Left lobe of liver (tissue), 2 donors: ENCODE results near the gene KRT15. TPM values are rescaled to one million over a fixed set of nuclear protein-coding genes. Genes with fewer than 3 reads are reported as not detected.
A peak's percentile ranks its signal among the peaks of the same experiment; 100 is the strongest.

Source experiments
- ATAC-seq: fragments of 200-7000 bp; cut with Tn5 transposase; one replicate; pipeline ENCODE4 v1.9.1; 2020; ENCODE audit warnings: mild to moderate bottlenecking, moderate library complexity
- DNase-seq: peaks from one replicate; pipeline ENCODE4 v3.0.0-alpha.2; 2020; ENCODE audit warnings: low spot score
- total RNA-seq: library from RNA; stranded (reverse); gene quantifications from one replicate; pipeline ENCODE4 v1.2.1, GENCODE V29; 2021
- donor health status: DM: no; HTN: no; CAD: no; lungs with moderate emphysema.
- donor health status: DM: no; HTN: yes; CAD: no.

Gene KRT15
- total RNA-seq, 1 donor from 2014 or later = 0.15 TPM

DNA sequence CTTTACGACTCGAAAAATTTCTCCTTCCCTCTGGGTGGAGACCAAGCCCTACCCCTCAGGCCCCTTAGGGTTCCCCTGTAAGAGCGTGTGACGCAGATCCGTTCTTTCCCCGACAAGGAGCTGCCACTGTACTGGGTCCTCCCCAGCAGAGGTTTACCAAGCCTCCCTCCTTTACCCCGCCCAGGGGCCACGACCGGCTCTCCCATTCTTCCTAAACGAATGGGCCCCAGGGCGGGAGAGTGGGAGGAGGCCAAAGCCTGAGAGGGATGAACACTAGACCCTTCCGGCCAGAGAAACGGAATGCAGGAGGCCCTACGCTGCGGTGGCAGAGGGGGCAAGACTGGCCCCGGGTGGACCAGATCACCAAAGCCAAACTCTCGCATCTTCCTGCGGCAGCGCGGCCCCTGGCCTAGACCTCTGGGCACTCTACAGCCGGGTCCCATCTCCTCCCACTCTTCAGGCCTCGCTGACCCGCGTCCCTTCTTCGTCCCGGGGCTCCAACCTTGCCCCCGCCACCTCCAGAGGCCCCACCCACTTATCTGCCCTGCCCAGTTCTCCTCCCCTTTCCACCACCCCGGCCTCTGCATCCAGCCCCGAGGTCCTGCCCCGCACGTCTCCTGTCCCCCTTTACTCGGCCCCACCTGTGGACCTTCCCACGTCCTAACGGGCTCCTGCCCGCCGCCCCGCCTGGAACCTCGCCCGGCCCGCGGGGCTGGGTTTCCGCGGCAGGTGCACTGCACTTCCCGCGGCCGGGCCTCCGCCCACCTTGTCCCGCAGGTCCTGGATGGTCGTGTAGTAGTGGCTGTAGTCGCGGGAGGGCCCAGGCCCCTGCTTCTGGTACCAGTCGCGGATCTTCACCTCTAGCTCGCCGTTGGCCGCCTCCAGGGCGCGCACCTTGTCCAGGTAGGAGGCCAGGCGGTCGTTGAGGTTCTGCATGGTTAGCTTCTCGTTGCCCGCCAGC lies 8.7 kb upstream of the KRT15 start:
- peak; percentile 37 for ATAC-seq

GRCh38 chr17:41524261-41524660 lies 5.6 kb upstream of the KRT15 start:
- DNase-seq (no peak), ATAC-seq (no peak)

More for the DNA sequence above, 8.7 kb upstream of the KRT15 start:
- no peak for DNase-seq

GRCh38 chr17:41523787-41524186 lies 5.1 kb upstream of the KRT15 start:
- no peak for DNase-seq
- ATAC-seq = no peak

GRCh38 chr17:41523225-41523593 lies 4.5 kb upstream of the KRT15 start:
- ATAC-seq (no peak), DNase-seq (no peak)

DNA sequence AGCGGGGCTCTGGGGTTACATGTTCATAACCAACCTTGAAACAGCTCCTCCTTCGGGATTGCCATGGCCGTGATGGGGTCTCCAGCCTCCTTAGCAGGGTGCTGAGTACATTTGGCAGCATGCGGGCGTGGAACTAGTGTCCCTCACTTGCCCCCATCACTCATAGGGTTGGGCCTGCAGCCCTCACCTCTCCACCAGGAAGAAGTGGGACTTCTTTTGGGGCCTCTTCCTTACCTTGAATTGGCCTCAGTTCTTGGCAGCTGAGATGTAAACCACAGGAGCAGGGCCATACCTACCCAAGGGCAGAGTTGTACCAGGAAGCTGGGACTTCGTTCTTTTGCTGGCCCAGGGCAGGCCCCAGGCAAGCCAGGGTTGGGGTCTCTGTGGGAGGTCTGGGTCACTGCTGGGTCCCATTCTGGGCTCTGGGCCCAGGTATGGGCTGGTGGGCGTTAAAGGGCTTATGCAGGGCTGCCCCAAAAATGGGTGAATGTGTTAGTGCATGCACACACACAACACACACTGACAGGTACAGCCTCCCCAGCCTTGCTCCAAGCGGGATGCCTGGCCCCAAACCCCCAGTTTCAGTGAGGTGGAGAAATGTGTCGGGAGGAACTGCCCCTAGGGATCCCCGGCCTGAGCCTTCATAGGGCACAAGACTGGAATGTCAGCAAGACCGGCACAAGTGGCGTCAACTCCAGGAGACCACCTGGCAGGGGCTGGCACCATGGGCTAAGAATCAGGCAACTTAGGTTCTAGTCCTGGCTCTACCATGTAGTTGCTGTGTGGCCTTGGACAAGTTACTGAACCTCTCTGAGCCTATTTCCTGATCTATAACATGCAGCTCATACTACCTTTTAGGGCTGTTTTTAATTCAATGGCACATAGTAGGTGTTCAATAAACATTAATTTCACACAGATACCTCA lies 3.9 kb upstream of the KRT15 start:
- ATAC-seq (no peak), DNase-seq (no peak)

DNA sequence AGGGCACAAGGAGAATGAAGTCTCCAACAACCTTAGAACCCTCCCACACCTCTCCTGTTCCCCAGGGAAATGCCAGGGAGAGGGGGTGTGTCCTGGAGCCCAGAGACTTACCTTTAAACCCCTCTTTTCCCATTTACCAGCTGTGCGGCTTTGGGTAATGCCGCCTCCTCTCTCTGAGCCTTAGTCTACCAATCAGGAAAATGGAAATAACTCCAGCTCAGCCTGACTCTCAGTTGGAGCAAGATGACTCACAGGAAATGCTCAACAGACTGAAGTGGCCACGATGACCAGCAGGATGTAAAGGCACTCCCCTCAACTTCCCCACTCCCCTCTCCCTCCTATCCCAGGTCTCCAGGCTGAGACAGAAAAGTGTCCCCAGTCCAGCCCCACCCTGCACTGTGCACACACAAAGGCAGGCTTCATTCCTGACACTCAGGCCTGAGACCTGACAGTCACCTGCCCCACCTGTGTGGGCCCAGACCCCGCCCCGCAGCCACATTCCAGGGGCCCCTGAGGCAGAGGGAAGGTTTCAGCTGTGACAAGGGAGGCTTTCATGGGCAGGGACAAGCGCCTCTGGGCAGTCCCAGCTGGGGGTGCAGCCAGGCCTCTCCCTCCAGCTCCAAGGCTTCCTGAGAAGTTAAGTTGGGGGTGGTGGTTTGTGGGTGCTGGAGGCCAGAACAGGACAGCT lies 3.0 kb upstream of the KRT15 start:
- ATAC-seq (peak; percentile 18), DNase-seq (no peak)

GRCh38 chr17:41520821-41521521 lies 2.3 kb upstream of the KRT15 start:
- ATAC-seq = no peak
- DNase-seq = no peak

GRCh38 chr17:41519501-41520224 lies 973 bp upstream of the KRT15 start:
- DNase-seq (no peak), ATAC-seq (no peak)

DNA sequence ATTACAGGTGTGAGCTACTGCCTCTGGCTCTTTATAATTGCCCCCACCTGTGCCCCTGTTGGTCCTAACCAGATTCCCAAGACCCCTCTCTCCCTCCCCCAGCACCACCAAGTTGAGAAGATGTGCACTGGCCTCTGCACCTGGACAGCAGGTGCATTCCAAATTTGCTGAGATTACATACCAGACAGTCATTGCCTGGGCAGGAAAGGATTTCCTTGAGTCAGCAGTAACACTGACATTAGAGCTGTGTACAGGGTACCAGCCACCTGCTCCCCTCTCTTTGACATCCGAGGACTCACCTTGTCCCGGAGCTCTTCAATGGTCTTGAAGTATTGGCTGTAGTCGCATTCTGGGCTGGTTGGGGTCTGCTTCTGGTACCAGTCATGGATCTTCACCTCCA lies 659 bp downstream of the KRT15 start:
- DNase-seq = no peak
- no peak for ATAC-seq

- DNase-seq (no peak), ATAC-seq (no peak)
Measured at GRCh38 chr17:41516830-41517283, 1.8 kb downstream of the KRT15 start.

DNA sequence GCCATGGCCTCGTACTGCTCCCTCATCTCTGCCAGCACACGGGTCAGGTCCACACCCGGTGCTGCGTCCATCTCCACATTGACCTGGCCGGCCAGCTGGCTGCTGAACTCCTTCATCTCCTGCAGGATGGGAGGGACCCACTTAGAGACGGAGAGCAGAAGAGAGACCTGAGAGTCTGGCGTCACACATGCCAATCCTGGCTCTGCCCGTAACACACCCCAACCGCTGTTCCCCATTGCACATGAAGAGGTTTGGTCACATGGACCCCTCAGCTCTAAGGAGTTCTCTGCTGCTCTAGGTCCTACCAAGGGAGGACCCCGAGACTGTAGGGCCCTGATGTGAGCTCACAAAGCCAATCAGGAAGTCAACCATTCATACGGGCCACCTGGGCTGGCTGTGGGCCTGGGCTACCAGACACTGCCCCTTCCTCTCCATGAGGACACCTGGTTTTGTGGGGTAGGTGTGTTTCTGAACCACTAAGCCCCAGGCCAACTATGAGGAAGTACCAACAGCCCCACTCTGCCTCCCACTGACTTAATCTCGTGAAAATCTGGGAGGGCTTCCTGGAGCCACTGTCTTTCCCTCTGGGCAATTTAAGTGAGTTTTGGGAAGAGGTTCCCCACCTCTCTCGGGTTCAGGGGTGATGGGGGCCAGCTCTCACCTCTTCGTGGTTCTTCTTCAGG lies 2.4 kb downstream of the KRT15 start:
- ATAC-seq (no peak), DNase-seq (no peak)

DNA sequence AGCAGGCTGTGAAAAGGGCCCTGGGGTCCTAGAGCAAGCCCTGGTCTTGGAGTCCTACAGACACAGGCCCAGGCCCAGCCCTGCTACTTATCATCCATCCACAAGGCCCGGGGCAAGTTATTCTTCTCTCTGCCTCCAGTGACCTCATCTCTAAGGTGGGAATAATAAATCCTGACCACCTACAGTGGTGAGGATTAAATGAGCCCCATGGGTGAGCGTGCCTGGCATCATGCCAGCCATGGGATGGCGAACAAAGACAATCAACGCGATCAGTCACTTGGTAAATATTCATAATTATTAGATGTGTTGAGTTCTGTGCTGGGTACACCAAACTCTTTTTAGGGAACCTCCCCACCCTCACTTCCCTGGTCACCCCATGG lies 5.5 kb downstream of the KRT15 start:
- DNase-seq = no peak
- no peak for ATAC-seq

- ATAC-seq (no peak), DNase-seq (no peak)
Measured at GRCh38 chr17:41512546-41513167, 6.0 kb downstream of the KRT15 start.

- no peak for ATAC-seq
- DNase-seq = no peak
Measured at GRCh38 chr17:41511716-41512115, 7.0 kb downstream of the KRT15 start.

DNA sequence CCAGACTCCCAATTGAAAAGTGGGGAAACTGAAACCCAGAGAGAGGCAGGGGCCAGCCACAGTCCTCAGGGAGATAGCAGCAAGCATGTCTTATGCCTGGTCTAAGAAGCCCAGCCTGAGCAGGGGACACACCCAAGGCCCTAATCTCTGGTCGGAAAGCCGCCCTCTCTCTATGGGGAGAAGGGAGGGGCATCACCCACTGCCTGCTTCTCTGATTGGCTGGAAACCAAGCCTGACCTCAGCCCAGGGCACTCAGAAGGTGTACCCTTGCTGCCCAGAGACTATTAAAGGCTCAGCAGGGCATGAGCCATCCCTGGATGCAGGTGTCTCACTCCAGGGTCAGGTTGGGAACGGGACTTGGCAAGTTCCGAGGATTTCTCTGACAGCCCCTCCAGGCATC lies 7.6 kb downstream of the KRT15 start:
- DNase-seq (no peak), ATAC-seq (no peak)

GRCh38 chr17:41510251-41511065 lies 8.2 kb downstream of the KRT15 start:
- DNase-seq = no peak
- ATAC-seq = no peak

DNA sequence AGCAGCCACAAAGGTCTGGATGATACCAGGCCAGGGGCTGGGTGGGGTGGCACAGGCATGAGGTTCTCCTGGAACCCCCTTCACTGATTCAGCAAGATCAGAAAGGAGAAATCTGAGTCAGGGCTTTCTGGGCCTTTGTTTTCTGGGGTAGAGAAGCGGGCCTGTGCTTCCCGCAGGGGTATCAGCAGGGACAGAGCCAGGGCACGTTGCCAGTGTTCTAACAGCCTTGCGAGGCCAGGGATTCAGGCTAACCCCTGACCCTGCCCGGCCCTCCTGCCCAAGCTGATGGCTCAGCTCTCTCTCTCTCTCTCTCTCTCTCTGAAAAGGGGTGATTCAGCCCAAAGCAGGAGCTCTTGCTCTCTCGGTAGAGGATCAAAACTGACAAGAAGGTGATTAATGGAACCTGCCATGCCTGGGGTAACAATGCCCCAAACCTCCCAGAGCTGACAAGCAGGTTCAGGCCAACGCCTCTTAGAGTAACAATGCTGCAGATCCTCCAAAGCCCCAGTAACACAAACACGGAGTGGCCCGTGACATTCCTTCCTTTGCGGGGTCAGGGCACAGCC lies 11.3 kb downstream of the KRT15 start:
- ATAC-seq = peak; percentile 30
- DNase-seq = no peak
